PC-3 (cell line): Measurements from ENCODE around the gene ADORA1. TPM values are rescaled to one million over a fixed set of nuclear protein-coding genes. Genes with fewer than 3 reads are reported as not detected.

ENCODE experiments used
- ATAC-seq: fragments of 200-7000 bp; cut with Tn5 transposase; 2 replicates; pipeline ENCODE4 v1.9.1; 2020; ENCODE audit warnings: mild to moderate bottlenecking, moderate library complexity
- BruUV-seq: library from RNA; stranded (reverse); fragments of 400-500 nt; replicated peaks from 2 replicates; lab custom pipeline; 2021; lab: Mats Ljungman, UMichigan
- CTCF ChIA-PET: fragments of 300-600 bp; sonication (Branson Sonifier 250); formaldehyde crosslinking; loops from one replicate; lab custom pipeline; 2022; ENCODE audit warnings: antibody characterized with exemption; lab: Charles Lee
- POLR2A ChIA-PET: fragments of 300-600 bp; sonication (Branson Sonifier 250); formaldehyde crosslinking; loops from one replicate; lab custom pipeline; 2022; ENCODE audit warnings: antibody characterized with exemption; ENCODE audit not compliant: unreplicated experiment; lab: Charles Lee
- DNase-seq: peaks from one replicate; pipeline ENCODE4 v3.0.0-alpha.2; 2015
- H2AFZ ChIP-seq: fragments of 300-600 bp; sonication (generic); 2 replicates; pipeline ENCODE4 v1.6.0; 2016; ENCODE audit warnings: antibody characterized with exemption, low read length
- H3F3A ChIP-seq: fragments of 300-600 bp; sonication (generic); one replicate; pipeline ENCODE4 v1.6.0; 2017; ENCODE audit warnings: antibody characterized with exemption, low read length, control low read depth, mild to moderate bottlenecking; ENCODE audit not compliant: unreplicated experiment
- H3K27ac ChIP-seq: fragments of 300-600 bp; sonication (generic); 2 replicates; pipeline ENCODE4 v1.5.1; 2016; ENCODE audit warnings: mild to moderate bottlenecking, low read length
- H3K27me3 ChIP-seq: fragments of 300-600 bp; sonication (generic); 2 replicates; pipeline ENCODE4 v1.6.1; 2016; ENCODE audit warnings: low read length, mixed read lengths
- H3K36me3 ChIP-seq: fragments of 300-600 bp; sonication (generic); 2 replicates; pipeline ENCODE4 v1.6.1; 2016; ENCODE audit warnings: low read depth, mixed run types, low read length, mixed read lengths
- H3K4me1 ChIP-seq: fragments of 300-600 bp; sonication (generic); 2 replicates; pipeline ENCODE4 v1.5.1; 2016; ENCODE audit warnings: low read length; ENCODE audit not compliant: insufficient read depth
- H3K4me2 ChIP-seq: fragments of 300-600 bp; sonication (generic); 2 replicates; pipeline ENCODE4 v1.6.0; 2016; ENCODE audit warnings: low read length
- H3K4me3 ChIP-seq: fragments of 300-600 bp; sonication (generic); 2 replicates; pipeline ENCODE4 v1.5.1; 2016; ENCODE audit warnings: mild to moderate bottlenecking, low read length, mixed read lengths
- H3K79me2 ChIP-seq: fragments of 300-600 bp; sonication (generic); 2 replicates; pipeline ENCODE4 v1.6.1; 2017; ENCODE audit warnings: low read length, mixed read lengths
- H3K9ac ChIP-seq: fragments of 300-600 bp; sonication (generic); 2 replicates; pipeline ENCODE4 v1.6.0; 2016; ENCODE audit warnings: mild to moderate bottlenecking, low read length
- H3K9me2 ChIP-seq: fragments of 300-600 bp; sonication (generic); replicated peaks from 2 replicates; pipeline ENCODE4 v1.6.1; 2016; ENCODE audit warnings: mixed run types, low read length, mixed read lengths
- H3K9me3 ChIP-seq: fragments of 300-600 bp; sonication (generic); 2 replicates; pipeline ENCODE4 v1.6.1; 2016; ENCODE audit warnings: low read length, mixed read lengths
- H4K20me1 ChIP-seq: fragments of 300-600 bp; sonication (generic); 2 replicates; pipeline ENCODE4 v1.6.1; 2016; ENCODE audit warnings: low read length, mixed read lengths
- CTCF ChIP-seq: fragments of 300-600 bp; sonication (generic); conservative IDR thresholded peaks from 2 replicates; pipeline ENCODE4 v1.5.1; 2017; ENCODE audit warnings: antibody characterized with exemption, low read depth, mild to moderate bottlenecking, low read length
- EZH2 ChIP-seq: fragments of 300-600 bp; sonication (generic); IDR thresholded peaks from one replicate; pipeline ENCODE4 v1.6.1; 2017; ENCODE audit warnings: antibody characterized with exemption, mild to moderate bottlenecking, low read length; ENCODE audit not compliant: unreplicated experiment
- EZH2phosphoT487 ChIP-seq: fragments of 300-600 bp; sonication (generic); IDR thresholded peaks from 2 replicates; pipeline ENCODE4 v1.6.1; 2018; ENCODE audit warnings: mild to moderate bottlenecking, antibody characterized with exemption, low read length, borderline replicate concordance
- intact Hi-C: fragments of 100-400 bp; cut with micrococcal nuclease; formaldehyde crosslinking; loops from 2 replicates; pipeline ENCODE4 v1.9.0; 2023
- total RNA-seq: library from RNA; depleted of rRNA; stranded (reverse); fragments of >200 nt; gene quantifications from 2 replicates; pipeline ENCODE4 v1.2.3, GENCODE V29; 2014

ADORA1 gene
- total RNA-seq, 1 experiment from 2014 or later = 1.4 TPM

- Histone ChIP-seq H3K4me1 (peaks cover 9% of the 10 kb centered on the region), H3K27ac (no peak overlapping the region), H3K36me3 (no peaks in the 10 kb centered on the region), H4K20me1 (no peaks in the 10 kb centered on the region), H3K79me2 (no peaks in the 10 kb centered on the region), H2AFZ (no peak overlapping the region), H3F3A (no peaks in the 10 kb centered on the region), H3K4me2 (no peak overlapping the region), H3K27me3 (peaks cover 34% of the 10 kb centered on the region), H3K9ac (no peak overlapping the region), H3K9me2 (no peaks in the 10 kb centered on the region), H3K4me3 (no peak overlapping the region), H3K9me3 (no peaks in the 10 kb centered on the region)
- TF ChIP-seq EZH2phosphoT487 (no peak), CTCF (no peak), EZH2 (no peak)
- ATAC-seq (no peak), DNase-seq (no peak)
- intact Hi-C loops = no loop called here
- no TSS peak for BruUV-seq
- CTCF ChIA-PET = no interaction called here
- POLR2A ChIA-PET = no interaction called here
Measured at GRCh38 chr1:203138066-203138465, 10.5 kb downstream of the ADORA1 start.

- intact Hi-C loops = no loop called here
- CTCF ChIA-PET = no interaction called here
- BruUV-seq = no TSS peak
Measured at GRCh38 chr1:203139976-203140475, 12.5 kb downstream of the ADORA1 start.

More at GRCh38 chr1:203139976-203140475, 12.5 kb downstream of the ADORA1 start:
- Histone ChIP-seq H3K4me3 (no peak overlapping the region), H3K4me1 (peaks cover 9% of the 10 kb centered on the region), H3K9me3 (no peaks in the 10 kb centered on the region), H3K79me2 (no peaks in the 10 kb centered on the region), H3K36me3 (no peaks in the 10 kb centered on the region), H3K9ac (no peak overlapping the region), H2AFZ (no peak overlapping the region), H3F3A (no peaks in the 10 kb centered on the region), H3K9me2 (no peaks in the 10 kb centered on the region), H4K20me1 (no peaks in the 10 kb centered on the region), H3K27ac (no peak overlapping the region), H3K27me3 (peaks cover 34% of the 10 kb centered on the region), H3K4me2 (no peak overlapping the region)
- DNase-seq = no peak
- TF ChIP-seq CTCF (no peak), EZH2phosphoT487 (no peak), EZH2 (no peak)
- ATAC-seq = no peak
- POLR2A ChIA-PET = no interaction called here
